ENCODE results near the gene BOD1L1. TPM values are rescaled to one million over a fixed set of nuclear protein-coding genes. Genes with fewer than 3 reads are reported as not detected.
A peak's percentile ranks its signal among the peaks of the same experiment; 100 is the strongest.

Gene BOD1L1
- total and polyA plus RNA-seq, 2 donors (not counting 1 experiment from before 2014, with no cell fraction given), result 20.1 to 34.3 TPM

GRCh38 chr4:13543032-13543838, 84.3 kb downstream of the BOD1L1 start:
- H4K20me1 ChIP-seq (ENCODE audit: control insufficient read depth, extremely low read depth, insufficient read depth, low read length), result no peaks in the 10 kb centered on the region
- DNase-seq (ENCODE audit: low read depth in 2 of 2), result no peak
- H3K4me1 ChIP-seq (ENCODE audit: control insufficient read depth, extremely low read depth, insufficient read depth, low read length), result no peaks in the 10 kb centered on the region
- H3K36me3 ChIP-seq (ENCODE audit: control insufficient read depth, insufficient read depth, low read length), result no peaks in the 10 kb centered on the region
- H2AFZ ChIP-seq (ENCODE audit: low read length), result no peak overlapping the region
- peaks cover 74% of the 10 kb centered on the region for H3K27me3 ChIP-seq (ENCODE audit: control insufficient read depth, insufficient read depth, low read length)
- H3K79me2 ChIP-seq (ENCODE audit: control insufficient read depth, insufficient read depth, low read length), result no peaks in the 10 kb centered on the region
- peak; percentile 51 for TF ChIP-seq EZH2 (IDR thresholded peaks at IDR 0.05; ENCODE audit: low read length, missing control alignments)
- TF ChIP-seq, protein P1, sequence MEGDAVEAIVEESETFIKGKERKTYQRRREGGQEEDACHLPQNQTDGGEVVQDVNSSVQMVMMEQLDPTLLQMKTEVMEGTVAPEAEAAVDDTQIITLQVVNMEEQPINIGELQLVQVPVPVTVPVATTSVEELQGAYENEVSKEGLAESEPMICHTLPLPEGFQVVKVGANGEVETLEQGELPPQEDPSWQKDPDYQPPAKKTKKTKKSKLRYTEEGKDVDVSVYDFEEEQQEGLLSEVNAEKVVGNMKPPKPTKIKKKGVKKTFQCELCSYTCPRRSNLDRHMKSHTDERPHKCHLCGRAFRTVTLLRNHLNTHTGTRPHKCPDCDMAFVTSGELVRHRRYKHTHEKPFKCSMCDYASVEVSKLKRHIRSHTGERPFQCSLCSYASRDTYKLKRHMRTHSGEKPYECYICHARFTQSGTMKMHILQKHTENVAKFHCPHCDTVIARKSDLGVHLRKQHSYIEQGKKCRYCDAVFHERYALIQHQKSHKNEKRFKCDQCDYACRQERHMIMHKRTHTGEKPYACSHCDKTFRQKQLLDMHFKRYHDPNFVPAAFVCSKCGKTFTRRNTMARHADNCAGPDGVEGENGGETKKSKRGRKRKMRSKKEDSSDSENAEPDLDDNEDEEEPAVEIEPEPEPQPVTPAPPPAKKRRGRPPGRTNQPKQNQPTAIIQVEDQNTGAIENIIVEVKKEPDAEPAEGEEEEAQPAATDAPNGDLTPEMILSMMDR (conservative IDR thresholded peaks at IDR 0.05 in 1 of 2, IDR thresholded peaks at IDR 0.05 in 1 of 2; ENCODE audit: low read depth in 1 of 2, low read length in 2 of 2), result no peak
- no peaks in the 10 kb centered on the region for H3K9me3 ChIP-seq (ENCODE audit: control insufficient read depth, insufficient read depth, low read depth, low read length)
- H3K4me3 ChIP-seq (replicated peaks in 1 of 4; ENCODE audit: control extremely low read depth in 1 of 4, insufficient read depth in 1 of 4, low read depth in 3 of 4, low read length in 4 of 4), result peak overlapping the region; percentile 26 to 73 (median 32)
- H3K4me2 ChIP-seq (ENCODE audit: extremely low read depth, insufficient read depth, low read length), result peak overlapping the region; percentile 48
- no peak overlapping the region for H3K9ac ChIP-seq (ENCODE audit: insufficient read depth, low read length)
- no peak overlapping the region for H3K27ac ChIP-seq (ENCODE audit: insufficient read depth, low read length)

DNA sequence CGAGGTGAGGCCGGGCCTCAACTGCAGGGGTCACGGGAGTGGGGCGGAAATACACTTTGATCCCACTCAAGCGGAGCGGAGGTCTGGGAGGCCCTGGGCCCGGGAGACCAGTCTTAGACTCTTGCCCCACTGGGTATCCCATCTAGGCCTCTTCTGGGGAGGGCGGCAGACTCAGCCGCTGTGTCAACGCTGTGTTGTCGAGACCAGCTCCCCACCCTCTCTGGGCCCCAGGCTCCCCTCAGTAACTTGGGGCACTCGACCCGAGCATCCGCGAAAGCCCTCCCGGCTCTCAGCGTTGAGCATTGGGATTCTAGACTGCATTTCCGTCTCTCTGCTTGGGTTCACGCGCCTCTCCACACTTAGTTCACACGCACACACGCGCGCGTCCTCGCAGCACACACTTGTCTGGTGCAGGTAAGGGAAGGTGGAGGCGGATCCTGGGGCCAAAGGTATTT, 84.9 kb downstream of the BOD1L1 start:
- Histone ChIP-seq H2AFZ (ENCODE audit: low read length) (no peak overlapping the region), H3K79me2 (ENCODE audit: control insufficient read depth, insufficient read depth, low read length) (no peaks in the 10 kb centered on the region), H3K36me3 (ENCODE audit: control insufficient read depth, insufficient read depth, low read length) (no peaks in the 10 kb centered on the region), H3K4me1 (ENCODE audit: control insufficient read depth, extremely low read depth, insufficient read depth, low read length) (no peaks in the 10 kb centered on the region), H3K9ac (ENCODE audit: insufficient read depth, low read length) (no peak overlapping the region), H3K9me3 (ENCODE audit: control insufficient read depth, insufficient read depth, low read depth, low read length) (no peaks in the 10 kb centered on the region), H3K27me3 (ENCODE audit: control insufficient read depth, insufficient read depth, low read length) (peaks cover 78% of the 10 kb centered on the region), H3K4me3 (replicated peaks in 1 of 4; ENCODE audit: control extremely low read depth in 1 of 4, insufficient read depth in 1 of 4, low read depth in 3 of 4, low read length in 4 of 4) (peak overlapping the region in 2 of 4 experiments; percentile 16 to 73), H3K27ac (ENCODE audit: insufficient read depth, low read length) (no peak overlapping the region), H4K20me1 (ENCODE audit: control insufficient read depth, extremely low read depth, insufficient read depth, low read length) (no peaks in the 10 kb centered on the region), H3K4me2 (ENCODE audit: extremely low read depth, insufficient read depth, low read length) (peak overlapping the region; percentile 19)
- DNase-seq (ENCODE audit: low read depth in 2 of 2), result no peak
- TF ChIP-seq, protein P1 (conservative IDR thresholded peaks at IDR 0.05 in 1 of 2, IDR thresholded peaks at IDR 0.05 in 1 of 2; ENCODE audit: low read depth in 1 of 2, low read length in 2 of 2), result no peak
- TF ChIP-seq EZH2 (IDR thresholded peaks at IDR 0.05; ENCODE audit: low read length, missing control alignments), result no peak

- Histone ChIP-seq H3K9me3 (ENCODE audit: control insufficient read depth, insufficient read depth, low read depth, low read length) (no peaks in the 10 kb centered on the region), H3K27ac (ENCODE audit: insufficient read depth, low read length) (no peak overlapping the region), H3K4me2 (ENCODE audit: extremely low read depth, insufficient read depth, low read length) (no peak overlapping the region), H3K4me3 (replicated peaks in 1 of 4; ENCODE audit: control extremely low read depth in 1 of 4, insufficient read depth in 1 of 4, low read depth in 3 of 4, low read length in 4 of 4) (no peak overlapping the region), H3K4me1 (ENCODE audit: control insufficient read depth, extremely low read depth, insufficient read depth, low read length) (no peaks in the 10 kb centered on the region), H4K20me1 (ENCODE audit: control insufficient read depth, extremely low read depth, insufficient read depth, low read length) (no peaks in the 10 kb centered on the region), H3K27me3 (ENCODE audit: control insufficient read depth, insufficient read depth, low read length) (peaks cover 78% of the 10 kb centered on the region), H2AFZ (ENCODE audit: low read length) (no peak overlapping the region), H3K36me3 (ENCODE audit: control insufficient read depth, insufficient read depth, low read length) (no peaks in the 10 kb centered on the region), H3K9ac (ENCODE audit: insufficient read depth, low read length) (no peak overlapping the region), H3K79me2 (ENCODE audit: control insufficient read depth, insufficient read depth, low read length) (no peaks in the 10 kb centered on the region)
- no peak for DNase-seq (ENCODE audit: low read depth in 2 of 2)
- peak; percentile 64 for TF ChIP-seq EZH2 (IDR thresholded peaks at IDR 0.05; ENCODE audit: low read length, missing control alignments)
- TF ChIP-seq, protein P1 (conservative IDR thresholded peaks at IDR 0.05 in 1 of 2, IDR thresholded peaks at IDR 0.05 in 1 of 2; ENCODE audit: low read depth in 1 of 2, low read length in 2 of 2), result peak in 1 of 2 donors; percentile 17
Observed at GRCh38 chr4:13541720-13542576, 85.6 kb downstream of the BOD1L1 start.
